Naive thymus-derived CD4-positive, alpha-beta T cell (primary cell): Measurements from ENCODE around the gene HSD11B1L. TPM values are rescaled to one million over a fixed set of nuclear protein-coding genes. Genes with fewer than 3 reads are reported as not detected.

ENCODE experiments used
- ATAC-seq: fragments of 150-1000 bp; cut with Tn5 transposase; 2 replicates; pipeline ENCODE4 v1.10.0; 2021; ENCODE audit warnings: mild to moderate bottlenecking, moderate library complexity
- CTCF ChIA-PET: fragments of 350-600 bp; sonication (Branson Sonifier 250); formaldehyde crosslinking; loops from one replicate; lab custom pipeline; 2021; ENCODE audit warnings: antibody characterized with exemption; lab: Charles Lee
- POLR2A ChIA-PET: fragments of 350-600 bp; sonication (Branson Sonifier 250); formaldehyde crosslinking; loops from one replicate; lab custom pipeline; 2021; ENCODE audit warnings: antibody characterized with exemption, inconsistent platforms; lab: Charles Lee
- DNase-seq, 9 donors: peaks; one replicate each; pipeline versions ENCODE4 v3.0.0 to v3.0.0-alpha.2; 2020 to 2022; ENCODE audit warnings: mixed read lengths in 1 of 9
- H3K27ac ChIP-seq: one replicate; pipeline ENCODE4 v1.7.0; 2013; ENCODE audit warnings: mild to moderate bottlenecking, low read depth, low read length, moderate library complexity
- H3K27me3 ChIP-seq, 2 donors: one replicate each; pipeline ENCODE4 v1.7.0; 2013; ENCODE audit warnings: low read length in 2 of 2, mild to moderate bottlenecking in 2 of 2, moderate library complexity in 2 of 2; ENCODE audit not compliant: control insufficient read depth in 2 of 2, insufficient read depth in 2 of 2
- H3K36me3 ChIP-seq, 3 experiments: 1 replicate in 2 of 3; 2 replicates in 1 of 3; pipeline ENCODE4 v1.7.0; 2013; ENCODE audit warnings: low read length in 3 of 3, mild to moderate bottlenecking in 3 of 3, moderate library complexity in 1 of 3; ENCODE audit not compliant: insufficient read depth in 3 of 3, control insufficient read depth in 2 of 3
- H3K4me1 ChIP-seq, 2 donors: one replicate each; pipeline ENCODE4 v1.7.0; 2013; ENCODE audit warnings: low read length in 2 of 2, mild to moderate bottlenecking in 2 of 2, moderate library complexity in 1 of 2; ENCODE audit not compliant: control insufficient read depth in 2 of 2, insufficient read depth in 2 of 2
- H3K4me3 ChIP-seq: 2 replicates; pipeline ENCODE4 v1.7.0; 2013; ENCODE audit warnings: mild to moderate bottlenecking, low read length
- H3K9me3 ChIP-seq, 3 experiments: 1 replicate in 2 of 3; 2 replicates in 1 of 3; pipeline ENCODE4 v1.7.0; 2013; ENCODE audit warnings: low read length in 3 of 3; ENCODE audit not compliant: control insufficient read depth in 2 of 3
- H3K27ac Mint-ChIP-seq, 9 donors: one replicate each; pipeline ENCODE4 v1.8.0; 2020 to 2022; ENCODE audit warnings: mixed read lengths in 9 of 9, mild to moderate bottlenecking in 8 of 9, moderate library complexity in 5 of 9, inconsistent platforms in 2 of 9
- H3K27me3 Mint-ChIP-seq, 5 donors: one replicate each; pipeline ENCODE4 v1.8.0; 2021 to 2022; ENCODE audit warnings: mixed read lengths in 5 of 5, mild to moderate bottlenecking in 1 of 5
- H3K36me3 Mint-ChIP-seq, 5 donors: one replicate each; pipeline ENCODE4 v1.8.0; 2020 to 2022; ENCODE audit warnings: mixed read lengths in 5 of 5, mild to moderate bottlenecking in 3 of 5, inconsistent platforms in 1 of 5
- H3K4me1 Mint-ChIP-seq, 7 donors: one replicate each; pipeline ENCODE4 v1.8.0; 2020 to 2022; ENCODE audit warnings: mixed read lengths in 7 of 7, mild to moderate bottlenecking in 3 of 7, inconsistent platforms in 1 of 7
- H3K4me3 Mint-ChIP-seq, 10 donors: one replicate each; pipeline ENCODE4 v1.8.0; 2020 to 2022; ENCODE audit warnings: mild to moderate bottlenecking in 10 of 10, mixed read lengths in 10 of 10, moderate library complexity in 6 of 10, inconsistent platforms in 2 of 10
- H3K9me3 Mint-ChIP-seq, 11 donors: one replicate each; pipeline ENCODE4 v1.8.0; 2020 to 2022; ENCODE audit warnings: mixed read lengths in 11 of 11, mild to moderate bottlenecking in 4 of 11, inconsistent platforms in 1 of 11, moderate library complexity in 1 of 11
- intact Hi-C, 2 donors: fragments of 100-400 bp; cut with micrococcal nuclease; formaldehyde crosslinking; loops; one replicate each; pipeline ENCODE4 v1.15.1; 2023
- polyA plus RNA-seq, 2 donors: library from polyadenylated mRNA; unstranded; fragments of 300-500 nt; fragmentation: Illumina TruSeq; gene quantifications; one replicate each; pipeline ENCODE4 v1.2.3, GENCODE V29; 2021
- total RNA-seq, 6 experiments: library from RNA in 5 of 6; stranded (reverse) in 5 of 6; gene quantifications; 1 replicate in 5 of 6; 2 replicates in 1 of 6; pipeline ENCODE4 v1.2.3 and lab custom pipeline; 2021 to 2026

HSD11B1L gene
- total and polyA plus RNA-seq, 7 experiments from 2014 or later: 2.8 to 9.6 (median 4.8) TPM

- intact Hi-C loops: no loop called here
- Histone ChIP-seq H3K9me3 (no peaks in the 10 kb centered on the region), H3K36me3 (peaks cover 0 to 35% (median 8%) of the 10 kb centered on the region in 3 experiments), H3K4me1 (no peaks in the 10 kb centered on the region), H3K27ac (no peak overlapping the region), H3K27me3 (no peaks in the 10 kb centered on the region), H3K4me3 (no peak overlapping the region)
- Mint-ChIP-seq H3K27ac (peak overlapping the region in 4 of 9 donors; percentile 29 to 61 (median 44)), H3K27me3 (no peaks in the 10 kb centered on the region), H3K4me1 (peaks cover 20 to 62% (median 48%) of the 10 kb centered on the region in 7 donors), H3K9me3 (no peaks in the 10 kb centered on the region), H3K36me3 (peaks cover 5 to 10% (median 9%) of the 10 kb centered on the region in 5 donors), H3K4me3 (no peak overlapping the region)
- CTCF ChIA-PET: no interaction called here
- no peak for DNase-seq
- POLR2A ChIA-PET: no interaction called here
- no peak for ATAC-seq
Observed at GRCh38 chr19:5637971-5638370, 42.9 kb upstream of the HSD11B1L start.

GRCh38 chr19:5641171-5641570 is 39.7 kb upstream of the HSD11B1L start:
- DNase-seq (no peak), ATAC-seq (no peak)
- Histone ChIP-seq H3K9me3 (no peaks in the 10 kb centered on the region), H3K4me3 (no peak overlapping the region), H3K36me3 (peaks cover 14 to 58% (median 22%) of the 10 kb centered on the region in 3 experiments), H3K27me3 (no peaks in the 10 kb centered on the region), H3K27ac (no peak overlapping the region), H3K4me1 (no peaks in the 10 kb centered on the region)
- no peaks in the 10 kb centered on the region for H3K27me3 Mint-ChIP-seq
- H3K9me3 Mint-ChIP-seq: no peaks in the 10 kb centered on the region
- peak overlapping the region in 2 of 10 donors; percentile 20 to 33 for H3K4me3 Mint-ChIP-seq
- POLR2A ChIA-PET: no interaction called here
- H3K27ac Mint-ChIP-seq: peak overlapping the region in 6 of 9 donors; percentile 17 to 69 (median 54)
- intact Hi-C loops: no loop called here
- peaks cover 15 to 32% (median 17%) of the 10 kb centered on the region in 5 donors for H3K36me3 Mint-ChIP-seq
- CTCF ChIA-PET: no interaction called here
- peaks cover 16 to 56% (median 42%) of the 10 kb centered on the region in 7 donors for H3K4me1 Mint-ChIP-seq

- DNase-seq: no peak
- H3K36me3 ChIP-seq: peaks cover 23 to 67% (median 25%) of the 10 kb centered on the region in 3 experiments
- H3K4me1 ChIP-seq: no peaks in the 10 kb centered on the region
- CTCF ChIA-PET: no interaction called here
- POLR2A ChIA-PET: no interaction called here
- no peak overlapping the region for H3K27ac ChIP-seq
- H3K27me3 ChIP-seq: no peaks in the 10 kb centered on the region
- peaks cover 16 to 57% (median 47%) of the 10 kb centered on the region in 7 donors for H3K4me1 Mint-ChIP-seq
- no peak for ATAC-seq
- no peak overlapping the region for H3K4me3 Mint-ChIP-seq
- peaks cover 22 to 43% (median 23%) of the 10 kb centered on the region in 5 donors for H3K36me3 Mint-ChIP-seq
- H3K9me3 Mint-ChIP-seq: no peaks in the 10 kb centered on the region
- no peaks in the 10 kb centered on the region for H3K9me3 ChIP-seq
- no peak overlapping the region for H3K4me3 ChIP-seq
- peak overlapping the region in 2 of 9 donors; percentile 38 to 60 for H3K27ac Mint-ChIP-seq
- intact Hi-C loops: no loop called here
- no peaks in the 10 kb centered on the region for H3K27me3 Mint-ChIP-seq
Observed at GRCh38 chr19:5642204-5642603, 38.6 kb upstream of the HSD11B1L start.

- Histone ChIP-seq H3K27me3 (no peaks in the 10 kb centered on the region), H3K4me1 (no peaks in the 10 kb centered on the region), H3K4me3 (no peak overlapping the region), H3K36me3 (peaks cover 26 to 76% (median 34%) of the 10 kb centered on the region in 3 experiments), H3K9me3 (no peaks in the 10 kb centered on the region), H3K27ac (no peak overlapping the region)
- no peak for DNase-seq
- Mint-ChIP-seq H3K4me1 (peaks cover 11 to 50% (median 41%) of the 10 kb centered on the region in 7 donors), H3K27ac (peak overlapping the region in 2 of 9 donors; percentile 26 to 69), H3K4me3 (no peak overlapping the region), H3K36me3 (peaks cover 25 to 46% (median 29%) of the 10 kb centered on the region in 5 donors), H3K9me3 (no peaks in the 10 kb centered on the region), H3K27me3 (no peaks in the 10 kb centered on the region)
- ChIA-PET POLR2A (interaction anchor here (0.7 kb wide), 1 partner anchor 16 kb away, joined by 3 read pairs; no protein-coding TSS in a partner anchor), CTCF (no interaction called here)
- intact Hi-C loops: no loop called here
- no peak for ATAC-seq
Observed at GRCh38 chr19:5643060-5643459, 37.8 kb upstream of the HSD11B1L start.

- Histone ChIP-seq H3K4me3 (no peak overlapping the region), H3K27me3 (no peaks in the 10 kb centered on the region), H3K9me3 (no peaks in the 10 kb centered on the region), H3K4me1 (no peaks in the 10 kb centered on the region), H3K27ac (no peak overlapping the region), H3K36me3 (peaks cover 26 to 77% (median 40%) of the 10 kb centered on the region in 3 experiments)
- POLR2A ChIA-PET: interaction anchor here (0.7 kb wide), 1 partner anchor 17 kb away, joined by 3 read pairs; no protein-coding TSS in a partner anchor
- peak overlapping the region in 3 of 9 donors; percentile 57 to 74 (median 71) for H3K27ac Mint-ChIP-seq
- intact Hi-C loops: no loop called here
- DNase-seq: no peak
- H3K4me3 Mint-ChIP-seq: no peak overlapping the region
- ATAC-seq: no peak
- H3K36me3 Mint-ChIP-seq: peaks cover 30 to 51% (median 33%) of the 10 kb centered on the region in 5 donors
- H3K27me3 Mint-ChIP-seq: no peaks in the 10 kb centered on the region
- CTCF ChIA-PET: no interaction called here
- H3K4me1 Mint-ChIP-seq: peaks cover 11 to 50% (median 41%) of the 10 kb centered on the region in 7 donors
- H3K9me3 Mint-ChIP-seq: no peaks in the 10 kb centered on the region
Observed at GRCh38 chr19:5644037-5644436, 36.8 kb upstream of the HSD11B1L start.

GRCh38 chr19:5645409-5645808 is 35.4 kb upstream of the HSD11B1L start:
- CTCF ChIA-PET: no interaction called here
- peak overlapping the region in 4 of 9 donors; percentile 20 to 59 (median 40) for H3K27ac Mint-ChIP-seq

More at GRCh38 chr19:5645409-5645808, 35.4 kb upstream of the HSD11B1L start:
- ATAC-seq: no peak
- Histone ChIP-seq H3K4me3 (no peak overlapping the region), H3K36me3 (peaks cover 31 to 85% (median 46%) of the 10 kb centered on the region in 3 experiments), H3K9me3 (no peaks in the 10 kb centered on the region), H3K27ac (no peak overlapping the region), H3K4me1 (no peaks in the 10 kb centered on the region), H3K27me3 (no peaks in the 10 kb centered on the region)
- POLR2A ChIA-PET: interaction anchor here (0.6 to 1.0 kb wide), 3 partner anchors 18 to 22 kb away, joined by 3 to 5 read pairs (median 3); partner anchors contain the start of gene SAFB
- DNase-seq: no peak
- no peaks in the 10 kb centered on the region for H3K27me3 Mint-ChIP-seq
- H3K4me1 Mint-ChIP-seq: peaks cover 9 to 42% (median 35%) of the 10 kb centered on the region in 7 donors
- peaks cover 30 to 60% (median 34%) of the 10 kb centered on the region in 5 donors for H3K36me3 Mint-ChIP-seq
- H3K9me3 Mint-ChIP-seq: no peaks in the 10 kb centered on the region
- no peak overlapping the region for H3K4me3 Mint-ChIP-seq
- intact Hi-C loops: no loop called here
